GM21528 (cell line): Measurements from ENCODE around the gene MCC.

Experiments used
- ATAC-seq: cut with Tn5 transposase; IDR thresholded peaks from one replicate; pipeline ENCODE4 v1.9.1; 2021; ENCODE audit warnings: mild to moderate bottlenecking, moderate library complexity; ENCODE audit not compliant: unreplicated experiment, low FRiP score

MCC gene

GRCh38 chr5:113278976-113279375, 209.3 kb downstream of the MCC start:
- no peak for ATAC-seq

GRCh38 chr5:113276493-113276892, 211.8 kb downstream of the MCC start:
- ATAC-seq, result no peak

- ATAC-seq, result no peak
Measured at GRCh38 chr5:113276001-113276400, 212.3 kb downstream of the MCC start.

GRCh38 chr5:113274836-113275414, 213.3 kb downstream of the MCC start:
- no peak for ATAC-seq

- ATAC-seq, result no peak
Measured at GRCh38 chr5:113273948-113274347, 214.3 kb downstream of the MCC start.

GRCh38 chr5:113271745-113272454, 216.4 kb downstream of the MCC start:
- ATAC-seq, result no peak

GRCh38 chr5:113271015-113271414, 217.2 kb downstream of the MCC start:
- no peak for ATAC-seq

- ATAC-seq, result no peak
Measured at GRCh38 chr5:113270086-113270485, 218.2 kb downstream of the MCC start.

- ATAC-seq, result no peak
Measured at GRCh38 chr5:113269023-113269997, 218.9 kb downstream of the MCC start.

GRCh38 chr5:113268232-113268631, 220.0 kb downstream of the MCC start:
- ATAC-seq, result no peak

GRCh38 chr5:113267361-113267900, 220.8 kb downstream of the MCC start:
- no peak for ATAC-seq

GRCh38 chr5:113266913-113267227, 221.4 kb downstream of the MCC start:
- ATAC-seq, result no peak

- ATAC-seq, result no peak
Measured at GRCh38 chr5:113266227-113266912, 221.9 kb downstream of the MCC start.

- no peak for ATAC-seq
Measured at GRCh38 chr5:113265190-113265589, 223.1 kb downstream of the MCC start.

GRCh38 chr5:113264046-113264445, 224.2 kb downstream of the MCC start:
- ATAC-seq, result no peak

- ATAC-seq, result no peak
Measured at GRCh38 chr5:113263545-113263944, 224.7 kb downstream of the MCC start.

- ATAC-seq, result no peak
Measured at GRCh38 chr5:113262674-113263073, 225.6 kb downstream of the MCC start.

- no peak for ATAC-seq
Measured at GRCh38 chr5:113259034-113259433, 229.2 kb downstream of the MCC start.

- ATAC-seq, result no peak
Measured at GRCh38 chr5:113257545-113257944, 230.7 kb downstream of the MCC start.

GRCh38 chr5:113256671-113257452, 231.4 kb downstream of the MCC start:
- no peak for ATAC-seq
